ENCODE data around the gene AAK1. TPM values are rescaled to one million over a fixed set of nuclear protein-coding genes. Genes with fewer than 3 reads are reported as not detected.

Gene AAK1
- total RNA-seq, 1 experiment from 2014 or later, result 46.8 TPM

- intact Hi-C loops (cut with micrococcal nuclease), result no loop called here
- POLR2A ChIA-PET (ENCODE audit: unreplicated experiment), result no interaction called here
- no peaks in the 10 kb centered on the region for H3K27me3 ChIP-seq (ENCODE audit: low read length)
- peaks cover 50% of the 10 kb centered on the region for H3K4me1 ChIP-seq (ENCODE audit: insufficient read depth, low read length)
- H2AFZ ChIP-seq (ENCODE audit: low read length), result no peak overlapping the region
- no peak for ATAC-seq
- BruUV-seq (replicated peaks), result no TSS peak
- CTCF ChIA-PET, result no interaction called here
- no peak overlapping the region for H3K9ac ChIP-seq (ENCODE audit: low read length)
- no peaks in the 10 kb centered on the region for H3K9me3 ChIP-seq (ENCODE audit: low read length)
- no peak overlapping the region for H3K27ac ChIP-seq (ENCODE audit: low read length)
- H3K9me2 ChIP-seq (replicated peaks; ENCODE audit: low read length), result no peaks in the 10 kb centered on the region
- H4K20me1 ChIP-seq (ENCODE audit: low read length), result no peaks in the 10 kb centered on the region
- H3K79me2 ChIP-seq (ENCODE audit: low read length), result no peaks in the 10 kb centered on the region
- DNase-seq, result no peak
- H3K36me3 ChIP-seq (ENCODE audit: low read depth, low read length), result no peaks in the 10 kb centered on the region
- peaks cover 2% of the 10 kb centered on the region for H3F3A ChIP-seq (ENCODE audit: low read length, unreplicated experiment)
- no peak overlapping the region for H3K4me3 ChIP-seq (ENCODE audit: low read length)
- no peak for TF ChIP-seq EZH2 (IDR thresholded peaks at IDR 0.05; ENCODE audit: low read length, unreplicated experiment)
- no peak for TF ChIP-seq CTCF (conservative IDR thresholded peaks at IDR 0.05; ENCODE audit: low read depth, low read length)
- no peak for TF ChIP-seq EZH2phosphoT487 (IDR thresholded peaks at IDR 0.05; ENCODE audit: borderline replicate concordance, low read length)
- H3K4me2 ChIP-seq (ENCODE audit: low read length), result no peak overlapping the region
Measured at GRCh38 chr2:69680001-69680675, 36.6 kb upstream of the AAK1 start.

GRCh38 chr2:69677914-69678313 lies 34.4 kb upstream of the AAK1 start:
- ATAC-seq, result peak; percentile 63

More at GRCh38 chr2:69677914-69678313, 34.4 kb upstream of the AAK1 start:
- ChIA-PET CTCF (no interaction called here), POLR2A (ENCODE audit: unreplicated experiment) (no interaction called here)
- Histone ChIP-seq H3K9me3 (ENCODE audit: low read length) (no peaks in the 10 kb centered on the region), H3K27me3 (ENCODE audit: low read length) (no peaks in the 10 kb centered on the region), H3K4me2 (ENCODE audit: low read length) (peak overlapping the region; percentile 79), H4K20me1 (ENCODE audit: low read length) (no peaks in the 10 kb centered on the region), H3K4me1 (ENCODE audit: insufficient read depth, low read length) (peaks cover 32% of the 10 kb centered on the region), H3K9me2 (replicated peaks; ENCODE audit: low read length) (no peaks in the 10 kb centered on the region), H3K79me2 (ENCODE audit: low read length) (no peaks in the 10 kb centered on the region), H3K4me3 (ENCODE audit: low read length) (peak overlapping the region; percentile 36; the same call in 1 of the 2 replicates), H2AFZ (ENCODE audit: low read length) (peak overlapping the region; percentile 49; the same call in 1 of the 2 replicates), H3F3A (ENCODE audit: low read length, unreplicated experiment) (peaks cover 2% of the 10 kb centered on the region), H3K27ac (ENCODE audit: low read length) (peak overlapping the region; percentile 86), H3K36me3 (ENCODE audit: low read depth, low read length) (no peaks in the 10 kb centered on the region), H3K9ac (ENCODE audit: low read length) (peak overlapping the region; percentile 43)
- intact Hi-C loops (cut with micrococcal nuclease), result loop anchor here (5.0 kb wide), 1 partner anchor 36 kb away; the partner anchor contains the start of gene AAK1
- BruUV-seq (replicated peaks), result no TSS peak
- peak; percentile 76 for DNase-seq
- TF ChIP-seq EZH2phosphoT487 (IDR thresholded peaks at IDR 0.05; ENCODE audit: borderline replicate concordance, low read length) (no peak), EZH2 (IDR thresholded peaks at IDR 0.05; ENCODE audit: low read length, unreplicated experiment) (no peak), CTCF (conservative IDR thresholded peaks at IDR 0.05; ENCODE audit: low read depth, low read length) (no peak)
